NCI-H524 (cell line): ENCODE results near the gene EPHA10.
A peak's percentile ranks its signal among the peaks of the same experiment; 100 is the strongest.

Experiments
- DNase-seq, 2 experiments: peaks; one replicate each; lab custom pipeline; 2025; lab: John Stamatoyannopoulos, UW

EPHA10 gene

DNA sequence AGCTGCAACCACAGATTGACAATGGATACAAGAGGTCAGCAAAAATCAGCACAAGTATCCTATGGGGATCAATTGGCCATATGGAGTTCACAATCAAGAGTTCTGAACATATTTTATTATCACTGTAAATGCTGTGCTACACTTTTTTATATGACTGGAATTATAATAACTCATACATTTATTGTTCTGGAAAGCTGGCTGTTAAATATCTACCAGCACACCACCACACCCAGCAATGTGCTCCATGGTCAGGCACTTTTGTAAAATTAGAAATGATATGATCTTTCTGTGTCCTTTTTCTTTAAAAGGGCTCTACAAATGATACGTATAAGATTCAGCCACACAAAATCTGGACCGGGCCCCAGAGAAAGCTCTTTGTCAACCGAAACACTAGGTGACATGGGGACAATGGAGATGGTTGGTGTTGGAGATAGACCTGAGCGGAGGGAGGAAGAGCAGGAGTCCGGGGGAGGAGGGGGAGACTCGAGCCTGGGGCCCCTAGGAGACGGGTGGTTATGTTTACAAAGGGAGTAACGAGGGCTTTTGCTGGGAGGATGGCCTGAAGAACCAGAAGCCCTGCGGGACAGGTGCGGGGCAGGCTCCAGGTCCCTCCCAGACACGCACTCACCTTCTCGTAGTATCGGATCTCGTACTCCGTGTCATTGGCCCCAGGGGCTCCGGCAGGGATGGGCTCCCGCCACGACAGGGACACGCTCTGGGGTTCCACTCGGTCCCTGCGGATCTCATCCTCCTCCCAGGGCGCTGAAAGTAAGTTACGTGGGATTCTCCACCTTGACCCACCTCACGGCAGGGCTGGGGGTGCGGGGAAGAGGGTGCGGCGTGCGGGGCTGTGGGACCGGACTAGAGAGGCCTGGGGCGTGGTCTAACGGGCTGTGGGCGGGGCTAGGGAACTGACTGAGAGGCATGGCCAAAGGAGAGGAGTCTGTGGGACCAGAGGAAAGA lies 30.0 kb downstream of the EPHA10 start:
- DNase-seq, result no peak

DNA sequence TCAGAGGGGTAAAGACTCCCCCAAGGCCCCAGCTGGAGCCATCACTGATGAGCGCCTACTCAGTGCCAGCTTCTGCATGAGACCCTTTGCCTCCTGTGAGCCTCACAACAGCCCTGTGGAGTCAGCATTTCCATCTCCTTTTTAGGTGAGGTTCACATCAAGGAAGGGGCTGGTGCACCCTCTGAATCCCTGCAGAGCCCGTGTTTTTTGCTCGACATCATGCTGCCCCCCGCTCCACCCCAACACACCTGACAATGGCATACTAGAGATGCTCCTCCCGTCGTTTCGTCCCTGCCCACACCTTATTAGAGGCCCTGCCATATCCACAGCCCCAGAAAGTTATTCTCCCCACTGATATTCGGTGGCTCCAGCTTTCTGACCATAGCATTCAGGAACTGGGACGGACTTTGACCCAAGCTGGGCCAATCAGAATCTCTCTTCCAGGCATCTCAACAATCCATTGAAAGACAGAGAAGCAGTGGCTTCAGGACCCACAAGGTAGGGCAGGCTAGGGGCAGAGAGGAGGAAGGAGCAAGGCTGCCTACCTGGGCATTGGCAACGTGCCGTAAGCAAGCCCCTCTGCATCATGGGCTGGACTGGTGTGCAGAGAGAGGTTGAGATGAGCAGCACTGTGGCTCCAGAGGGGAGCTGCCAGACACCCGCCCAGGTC lies 32.7 kb downstream of the EPHA10 start:
- DNase-seq, result no peak

DNA sequence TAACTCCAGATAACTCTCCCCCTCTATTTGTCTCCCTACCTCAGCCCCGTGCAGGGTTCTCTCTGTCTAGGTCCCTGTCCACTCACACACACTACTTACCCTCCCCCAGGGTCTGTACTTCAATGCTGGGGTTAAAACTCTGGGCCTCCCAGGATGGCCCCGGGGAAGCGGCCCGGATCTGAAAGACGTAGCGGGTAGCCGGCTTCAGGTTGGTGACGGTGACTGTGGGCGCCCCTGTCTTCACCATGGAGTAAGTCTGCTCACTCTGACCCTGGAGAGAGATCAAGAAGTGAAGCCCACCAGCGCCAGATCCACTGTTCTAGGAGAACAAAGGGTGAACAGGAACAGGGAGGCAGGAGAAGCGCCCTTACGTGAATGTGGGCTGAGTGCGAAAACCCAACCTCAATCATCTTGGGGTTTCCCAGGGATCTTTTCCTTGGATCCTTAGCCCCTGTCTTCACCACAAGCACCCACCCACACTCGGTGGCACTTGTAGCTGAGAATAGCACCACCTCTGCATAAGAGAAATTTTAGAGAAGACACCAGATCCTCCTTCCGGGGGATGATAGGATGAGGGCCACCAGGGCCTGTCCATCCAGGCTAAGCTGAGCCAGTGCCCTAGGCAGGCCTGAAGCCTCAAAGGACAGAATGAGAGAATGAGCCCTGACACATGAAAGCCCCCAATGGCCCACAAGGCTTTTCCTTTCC lies 33.5 kb downstream of the EPHA10 start:
- no peak for DNase-seq

DNA sequence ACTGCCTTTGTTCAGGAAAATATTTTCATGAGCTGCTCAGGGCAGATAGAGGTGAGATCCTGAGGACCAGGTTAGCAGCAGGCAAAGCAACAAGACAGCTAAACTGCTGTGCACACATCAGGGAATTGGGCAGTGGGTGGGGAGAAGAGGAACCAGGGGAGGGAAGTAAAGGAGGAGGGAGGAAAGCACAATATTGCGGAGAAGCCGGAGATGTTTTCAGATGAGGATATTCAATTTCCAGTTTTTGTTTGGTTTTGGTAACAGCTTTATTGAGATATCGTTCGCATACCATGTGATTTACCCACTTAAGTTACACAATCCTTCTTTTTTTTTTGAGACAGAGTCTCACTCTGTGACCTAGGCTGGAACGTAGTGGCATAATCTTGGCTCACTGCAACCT lies 34.5 kb downstream of the EPHA10 start:
- DNase-seq, result no peak

DNA sequence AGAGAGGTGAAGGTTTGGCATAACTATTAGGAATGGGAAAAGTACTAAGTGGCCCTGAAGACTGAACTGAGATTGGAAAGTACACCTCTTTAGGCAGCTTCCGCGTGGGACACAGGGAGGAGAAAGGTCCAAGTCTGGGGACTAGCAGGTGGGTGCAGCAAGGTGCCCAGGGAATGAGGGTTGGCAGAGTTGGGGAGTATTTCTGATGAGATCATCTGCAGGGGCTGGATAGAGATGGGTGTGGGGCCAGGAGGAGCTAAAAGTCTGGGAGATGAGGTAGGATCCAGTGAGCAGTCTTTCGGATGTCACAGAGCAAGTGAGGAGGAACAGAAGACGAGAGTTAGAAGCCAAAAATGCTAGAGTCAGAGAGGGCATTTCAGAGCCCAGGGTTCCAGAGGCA lies 36.5 kb downstream of the EPHA10 start:
- DNase-seq, result no peak

DNA sequence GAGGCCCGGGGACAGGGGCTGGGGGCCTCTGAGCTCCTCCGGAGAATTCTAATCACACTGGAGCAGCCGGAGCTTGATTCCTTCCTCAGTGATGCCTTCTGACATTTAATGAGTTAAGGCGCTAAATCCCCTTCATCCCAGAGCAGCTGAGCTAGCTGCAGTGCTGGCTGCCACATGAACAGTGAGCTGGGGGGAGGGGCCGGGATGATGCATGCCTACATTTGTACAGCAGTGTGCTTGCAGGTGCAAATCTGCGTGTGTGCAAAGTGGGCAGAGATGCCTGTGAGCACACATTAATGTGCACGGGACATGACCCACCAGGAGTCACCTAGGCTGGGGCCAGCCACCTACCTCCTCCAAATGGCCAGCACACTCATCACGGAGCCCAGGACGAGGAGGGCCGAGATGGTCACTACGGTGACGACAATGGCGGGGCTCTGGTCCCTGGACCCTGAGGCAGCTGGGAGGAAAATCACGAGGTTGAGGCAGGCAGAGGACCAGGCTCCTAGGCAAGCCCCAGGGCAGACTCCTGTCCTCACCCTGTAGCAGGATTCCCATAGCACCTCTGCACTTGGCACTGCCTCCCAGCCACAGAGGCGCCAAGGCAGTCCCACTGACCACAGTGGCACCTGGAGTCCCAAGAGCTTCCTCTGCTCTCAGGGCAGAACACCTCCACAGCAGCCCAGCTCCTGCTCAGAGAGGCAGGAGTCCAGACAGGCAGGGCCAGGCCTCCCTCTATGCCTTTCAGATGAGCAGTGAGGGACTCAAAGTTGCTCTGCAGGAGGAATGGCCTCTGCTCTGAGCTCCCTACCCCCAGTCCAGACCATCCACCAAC lies 38.0 kb downstream of the EPHA10 start:
- peak; percentile 8 to 70 for DNase-seq

DNA sequence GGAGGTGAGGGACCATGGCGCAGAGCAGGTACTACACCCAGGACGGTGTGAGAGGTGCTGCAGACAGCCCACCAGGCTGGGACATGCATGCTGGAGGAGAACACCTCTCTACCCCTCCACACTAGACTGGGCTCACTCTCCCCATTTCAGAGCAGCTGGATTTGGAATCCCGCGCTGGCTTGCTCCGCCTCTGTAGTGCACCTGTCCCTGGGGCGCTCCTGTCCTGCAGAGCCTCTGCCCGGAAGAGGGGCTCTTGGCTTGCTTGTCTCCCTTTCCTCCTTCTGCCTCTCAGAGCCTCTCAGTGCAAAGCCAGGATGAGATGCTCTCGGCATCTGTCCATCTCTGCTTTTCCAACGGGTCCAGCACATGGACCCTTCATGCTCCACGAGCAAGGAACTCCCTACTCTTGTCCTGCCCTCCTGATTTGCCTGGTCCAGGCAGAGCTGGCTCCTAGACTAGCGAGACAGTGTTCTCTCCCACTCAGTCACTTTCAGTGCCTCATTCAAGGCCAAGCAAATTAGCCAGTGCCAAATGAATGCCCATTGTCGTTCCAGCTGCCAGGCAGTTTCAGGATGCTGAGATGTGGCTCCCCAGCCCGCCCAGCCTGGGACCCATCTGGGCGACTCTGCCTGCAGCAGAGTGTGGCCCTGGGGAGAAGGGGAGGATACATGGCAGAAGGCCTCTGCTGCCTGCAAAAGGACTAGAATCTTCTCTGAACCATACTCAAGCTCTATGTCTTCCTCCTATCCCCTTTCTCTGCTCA lies 38.9 kb downstream of the EPHA10 start:
- DNase-seq, result peak; percentile 20 to 70

DNA sequence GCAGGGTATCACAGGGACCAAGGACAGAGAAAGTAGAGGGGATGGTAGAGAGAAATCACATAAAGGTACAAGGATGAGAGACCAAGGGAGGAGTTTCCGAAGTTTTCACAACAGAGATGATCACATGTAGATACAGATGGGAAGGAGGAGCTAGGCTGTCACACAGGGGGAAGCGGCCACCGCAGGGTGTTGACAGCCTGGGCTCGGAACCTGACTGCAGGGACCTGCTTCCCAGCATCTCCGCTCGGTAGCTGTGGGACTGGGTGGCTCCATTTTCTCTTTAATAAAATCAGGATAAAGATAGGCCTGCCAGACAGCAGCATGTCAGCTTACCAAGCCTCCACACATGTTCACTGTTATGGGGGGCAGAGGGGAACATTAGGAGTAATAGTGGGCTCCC lies 40.3 kb downstream of the EPHA10 start:
- DNase-seq, result no peak

DNA sequence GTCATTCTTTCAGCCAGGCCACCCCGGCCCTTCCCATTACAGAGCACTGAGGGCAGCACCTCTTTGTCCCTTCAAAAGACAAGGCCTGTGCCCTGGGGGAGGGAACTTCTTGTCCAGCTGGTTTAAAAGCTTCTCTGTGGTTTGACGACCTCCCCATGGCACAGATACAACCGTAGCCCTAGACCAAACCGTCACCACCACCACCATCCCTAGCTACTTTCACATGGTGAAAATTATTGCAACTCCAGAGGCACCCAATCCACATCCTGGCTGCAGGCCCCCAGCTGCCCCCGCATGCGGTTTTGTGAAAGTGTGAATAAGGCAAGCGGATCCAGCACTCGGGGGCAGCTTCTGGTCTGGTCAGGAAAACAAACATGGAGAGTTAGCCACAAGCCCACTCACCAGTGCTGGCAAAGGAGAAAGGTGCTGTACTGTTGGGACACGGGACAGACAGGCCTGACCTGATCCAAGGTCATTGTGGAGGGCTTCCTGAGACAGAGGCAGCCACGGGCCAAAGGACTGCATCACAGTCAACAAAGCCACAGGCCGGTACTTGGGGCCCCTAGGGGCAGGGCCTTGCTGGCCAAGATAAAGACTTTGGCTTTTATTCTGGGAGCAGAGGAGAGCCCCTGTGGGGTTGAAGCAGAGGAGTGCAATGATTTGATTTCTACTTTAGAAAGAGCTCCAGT lies 41.4 kb downstream of the EPHA10 start:
- DNase-seq, result no peak

DNA sequence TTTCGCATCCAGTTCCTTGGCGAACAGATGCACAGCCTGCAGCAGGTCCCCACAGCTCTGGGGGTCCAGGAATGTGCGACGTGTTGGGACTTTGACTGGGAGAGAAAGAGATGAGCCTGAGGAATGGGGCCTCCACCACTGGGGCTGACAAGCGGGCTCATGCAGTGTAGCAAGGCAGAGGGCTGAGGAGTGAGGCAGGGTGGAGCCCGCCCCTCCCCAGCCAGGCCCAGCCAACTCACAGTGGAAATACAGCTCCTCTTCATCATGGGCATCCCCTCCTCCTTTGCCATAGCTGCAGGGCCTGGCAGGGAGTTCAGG lies 41.9 kb downstream of the EPHA10 start:
- DNase-seq, result no peak

DNA sequence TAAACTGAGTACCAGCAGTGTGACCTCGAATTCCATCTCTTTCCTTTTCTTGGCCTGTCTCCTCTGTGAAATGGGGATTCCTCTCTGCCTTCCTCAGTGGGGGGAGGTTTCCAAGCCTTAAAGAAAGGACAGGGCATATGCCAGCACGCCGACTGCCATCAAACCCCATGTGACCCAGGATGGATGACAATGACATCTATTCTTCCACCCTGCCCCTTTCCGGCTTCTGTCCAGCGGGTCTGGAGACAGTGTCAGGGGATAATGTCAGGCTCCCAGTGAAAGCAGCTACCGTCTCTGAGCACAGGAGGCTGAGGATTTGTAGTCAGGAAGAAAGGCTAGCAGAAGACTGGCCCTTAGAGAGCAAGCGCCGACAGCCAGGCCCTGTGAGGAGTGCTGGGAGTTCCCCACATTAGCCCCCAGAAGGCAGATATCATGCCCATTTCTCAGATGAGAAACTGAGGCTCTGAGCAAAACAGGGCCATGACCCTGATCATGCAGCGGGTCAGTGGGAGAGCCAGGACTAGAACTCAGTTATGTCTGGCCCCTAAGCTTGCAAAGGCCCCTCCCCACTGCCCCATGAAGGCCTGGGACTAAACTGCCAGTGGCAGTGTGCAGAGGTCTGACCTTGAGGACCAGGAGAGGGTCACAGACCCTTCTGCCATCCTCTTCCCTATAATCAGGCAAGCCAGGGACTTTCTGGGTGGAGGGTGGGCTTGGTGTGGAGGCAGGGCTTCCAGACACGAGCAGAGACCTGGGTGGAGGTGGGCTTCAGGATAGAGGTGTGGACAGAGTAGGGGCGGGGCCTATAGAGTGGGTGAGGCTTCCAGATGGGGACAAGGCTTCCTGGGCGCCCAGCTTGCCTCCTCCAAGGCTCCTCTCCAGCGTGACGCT lies 42.5 kb downstream of the EPHA10 start:
- no peak for DNase-seq

DNA sequence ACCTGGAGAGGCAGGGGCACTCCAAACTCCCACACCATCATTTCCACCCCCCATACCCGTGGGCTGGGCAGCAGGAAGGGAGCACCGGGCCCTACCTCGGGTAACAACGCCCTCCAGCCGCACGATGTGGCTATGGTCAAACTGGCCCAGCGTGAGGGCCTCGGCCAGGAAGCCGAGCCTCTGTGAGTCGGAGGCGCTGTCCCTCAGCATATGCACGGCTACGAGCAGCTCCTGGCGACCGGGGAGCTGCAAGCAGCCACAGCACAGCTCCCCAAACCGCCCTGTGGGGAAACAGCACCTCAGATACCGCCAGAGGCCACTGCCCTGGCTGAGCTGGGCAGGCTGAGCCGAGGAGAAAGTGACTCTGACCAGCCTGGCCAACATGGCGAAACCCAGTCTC lies 43.4 kb downstream of the EPHA10 start:
- DNase-seq, result no peak

DNA sequence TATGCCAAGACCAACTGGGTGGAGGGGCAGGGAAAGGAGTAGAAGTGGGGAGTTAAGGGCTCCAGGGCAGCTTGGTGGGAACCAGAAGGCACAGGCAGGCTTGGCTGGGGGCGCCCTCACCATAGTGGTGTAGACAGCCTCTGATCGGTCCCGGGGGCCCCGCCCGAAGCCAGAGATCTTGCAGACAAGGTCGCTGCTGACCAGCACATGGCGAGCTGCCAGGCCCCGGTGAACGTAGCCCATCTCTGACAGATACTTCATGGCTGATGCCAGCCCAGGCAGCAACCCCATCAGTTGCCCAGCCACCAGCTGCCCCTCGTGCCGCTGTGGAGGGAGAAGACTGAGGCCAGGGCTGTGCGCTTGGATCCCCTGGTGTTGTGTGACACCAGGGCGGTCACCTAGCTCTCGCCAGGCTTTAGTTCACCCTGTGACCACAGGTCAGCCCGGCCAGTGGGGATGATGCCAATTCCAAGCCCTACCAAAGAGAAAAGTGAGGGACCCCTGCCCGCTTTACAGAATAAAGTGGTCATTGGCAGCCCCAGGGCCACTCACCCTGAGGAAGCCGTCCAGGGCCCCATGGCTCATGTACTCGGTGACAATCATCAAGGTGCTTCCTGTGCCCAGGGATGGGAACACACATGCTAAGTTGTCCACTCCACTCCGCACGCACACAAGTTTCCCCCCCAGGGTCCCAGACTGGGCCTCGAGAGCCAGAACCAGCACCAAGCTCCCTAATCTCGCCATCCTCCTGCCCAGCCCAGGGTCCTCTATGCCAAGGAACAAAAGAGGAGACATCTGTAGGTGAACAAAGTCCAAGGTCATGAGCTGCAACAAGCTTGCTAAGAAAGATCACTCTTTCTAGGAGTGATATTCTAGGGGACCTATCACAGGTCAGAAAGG lies 44.4 kb downstream of the EPHA10 start:
- no peak for DNase-seq

DNA sequence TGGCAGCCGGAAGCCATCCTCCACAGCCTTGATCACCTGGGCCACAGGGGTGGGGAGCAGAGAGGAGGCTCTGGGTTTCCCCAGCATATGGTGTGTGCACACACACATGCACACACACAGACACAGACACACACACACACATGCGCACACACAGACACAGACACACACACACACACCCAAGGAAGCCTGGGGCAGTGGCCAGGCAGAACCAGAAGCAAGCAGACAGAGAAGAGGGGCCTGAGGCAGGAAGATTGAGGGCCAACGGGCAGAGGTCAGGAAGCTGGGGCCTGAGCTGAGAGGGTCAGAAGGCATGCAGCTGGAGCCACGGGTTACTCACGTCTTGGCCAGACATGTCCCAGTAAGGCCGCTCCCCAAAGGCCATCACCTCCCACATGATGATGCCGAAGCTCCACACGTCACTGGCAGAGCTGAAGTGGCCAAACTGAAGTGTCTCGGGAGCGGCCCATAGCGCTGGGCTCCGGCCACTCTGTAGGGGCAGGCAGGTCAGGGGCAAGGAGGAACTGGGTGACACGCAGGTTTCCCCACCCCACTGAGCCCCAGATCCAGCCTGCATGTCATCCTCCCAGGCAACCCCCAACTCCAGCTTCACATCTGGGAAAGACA lies 45.2 kb downstream of the EPHA10 start:
- no peak for DNase-seq

DNA sequence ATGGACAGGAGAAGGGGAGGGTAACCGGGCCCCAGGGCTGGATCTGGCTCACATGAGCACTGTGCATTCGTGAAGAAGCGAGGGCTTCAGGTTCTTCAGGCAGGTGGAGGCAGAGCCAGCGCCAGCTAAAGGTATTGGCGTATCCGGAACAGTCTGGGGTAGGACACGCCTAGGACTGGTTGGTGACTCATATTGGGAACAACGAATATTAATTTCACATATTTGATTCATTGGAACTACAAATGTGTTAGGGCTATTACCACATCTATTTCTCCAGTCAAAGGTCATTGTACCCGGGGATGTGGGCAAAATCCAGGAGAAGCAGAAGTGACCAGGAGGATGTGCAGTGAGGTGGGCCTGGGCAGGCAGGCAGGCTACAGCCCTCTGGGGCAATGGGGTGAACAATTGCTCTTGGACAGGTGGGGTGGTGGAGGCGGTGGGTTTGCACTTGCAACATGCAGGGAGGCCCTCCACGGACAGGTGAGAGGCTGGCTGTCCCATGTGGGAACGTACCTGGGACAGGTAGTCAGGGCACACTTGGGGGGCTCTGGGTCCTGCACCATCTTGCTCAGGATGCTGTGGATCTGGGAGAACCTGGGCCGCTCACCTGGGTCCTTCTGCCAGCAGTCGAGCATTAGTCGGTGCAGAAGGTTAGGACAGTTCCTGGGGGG lies 45.9 kb downstream of the EPHA10 start:
- DNase-seq, result no peak

DNA sequence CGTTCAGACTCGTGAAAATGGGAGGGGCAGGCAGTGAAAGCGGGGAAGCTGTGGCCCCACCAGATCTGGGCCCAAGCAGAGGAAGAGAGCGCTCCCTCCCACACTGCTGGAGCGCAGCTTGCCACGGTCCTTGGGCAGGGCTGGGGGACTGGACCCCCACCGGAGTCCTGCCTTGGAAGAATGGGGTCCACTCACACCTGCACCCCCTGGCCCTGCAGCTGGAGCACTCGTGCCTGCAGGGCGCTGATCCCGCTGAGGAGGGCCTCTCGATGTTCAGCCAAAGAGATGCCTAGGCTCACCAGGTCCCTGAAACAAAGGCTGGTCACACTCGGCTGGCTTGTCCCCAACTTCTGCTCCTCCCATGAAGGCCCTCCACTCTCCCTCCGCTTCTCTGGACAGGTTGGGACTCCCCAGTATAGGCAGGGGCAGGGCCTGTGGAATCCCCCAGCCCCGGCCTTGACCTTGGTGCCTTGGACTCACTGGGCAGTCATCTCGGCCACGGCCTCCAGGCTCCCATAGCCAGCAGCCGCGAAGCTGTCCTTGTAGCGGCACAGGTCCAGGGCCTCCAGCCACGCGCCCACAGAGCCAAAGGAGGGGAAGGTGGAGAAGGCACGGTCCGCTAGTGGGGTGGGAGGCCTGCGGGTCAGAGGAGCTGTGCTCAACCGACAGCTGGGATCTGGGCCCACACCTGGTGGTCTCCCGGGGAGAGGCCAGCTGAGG lies 46.6 kb downstream of the EPHA10 start:
- no peak for DNase-seq

DNA sequence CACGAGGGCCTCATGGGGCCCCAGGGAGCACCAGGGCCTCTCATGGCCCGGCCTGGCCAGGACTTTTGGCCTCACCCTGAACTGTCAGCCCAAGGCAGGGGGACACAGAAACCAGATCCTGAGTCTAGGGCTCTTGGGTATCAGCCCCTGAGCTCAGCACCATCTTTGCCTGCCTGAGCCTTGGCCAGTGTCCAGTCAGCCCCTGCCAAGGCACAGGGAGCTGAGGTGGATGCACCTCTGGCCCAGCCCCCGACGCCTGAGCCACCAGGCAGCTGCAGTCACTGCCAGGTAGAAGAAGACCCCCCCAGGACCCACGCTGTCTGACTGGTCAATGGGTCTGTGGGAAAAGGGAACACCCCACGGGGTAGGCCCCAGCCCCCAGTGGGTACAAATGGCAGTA lies 47.3 kb downstream of the EPHA10 start:
- DNase-seq, result no peak
